SU-DHL-6 (cell line): ENCODE data around the gene PDGFB.

Experiments
- H2AFZ ChIP-seq: fragments of 200-600 bp; sonication (generic); 2 replicates; pipeline ENCODE4 v1.6.1; 2014; ENCODE audit warnings: low read depth, mild to moderate bottlenecking, moderate library complexity, mixed read lengths, antibody characterized with exemption, low read length; ENCODE audit not compliant: severe bottlenecking
- H3F3A ChIP-seq: fragments of 200-600 bp; shearing (Covaris generic); 2 replicates; pipeline ENCODE4 v1.6.0; 2016; ENCODE audit warnings: antibody characterized with exemption, mild to moderate bottlenecking; ENCODE audit not compliant: insufficient read depth
- H3K27ac ChIP-seq: fragments of 200-600 bp; sonication (generic); 2 replicates; pipeline ENCODE4 v1.5.1; 2016; ENCODE audit warnings: low read depth, mild to moderate bottlenecking, low read length, moderate library complexity, mixed read lengths
- H3K27me3 ChIP-seq: fragments of 200-600 bp; sonication (generic), shearing (Covaris generic); 2 replicates; pipeline ENCODE4 v1.6.0; 2014; ENCODE audit warnings: mild to moderate bottlenecking, low read length
- H3K36me3 ChIP-seq: fragments of 200-600 bp; sonication (generic); 2 replicates; pipeline ENCODE4 v1.6.1; 2014; ENCODE audit warnings: mild to moderate bottlenecking, low read length, mixed read lengths
- H3K4me2 ChIP-seq: fragments of 300-600, 200-600 bp; shearing (Covaris generic), sonication (generic); 2 replicates; pipeline ENCODE4 v1.6.0; 2014; ENCODE audit warnings: low read length, low read depth, mild to moderate bottlenecking; ENCODE audit not compliant: poor library complexity, severe bottlenecking
- H3K4me3 ChIP-seq: fragments of 200-600 bp; sonication (generic); 2 replicates; pipeline ENCODE4 v1.5.1; 2014; ENCODE audit warnings: antibody characterized with exemption, low read length, mild to moderate bottlenecking, mixed read lengths; ENCODE audit not compliant: insufficient read depth, poor library complexity, severe bottlenecking
- H3K79me2 ChIP-seq: fragments of 200-600 bp; sonication (generic); 2 replicates; pipeline ENCODE4 v1.6.1; 2014; ENCODE audit warnings: mild to moderate bottlenecking, low read length, moderate library complexity; ENCODE audit not compliant: insufficient read depth
- H3K9ac ChIP-seq: fragments of 200-600 bp; sonication (generic); 2 replicates; pipeline ENCODE4 v1.7.0; 2014; ENCODE audit warnings: mild to moderate bottlenecking, low read length
- H3K9me2 ChIP-seq: fragments of 200-600 bp; sonication (generic); replicated peaks from 2 replicates; pipeline ENCODE4 v1.6.1; 2014; ENCODE audit warnings: low read length; ENCODE audit not compliant: insufficient read depth
- H3K9me3 ChIP-seq: fragments of 200-600 bp; sonication (generic); 2 replicates; pipeline ENCODE4 v1.6.1; 2014; ENCODE audit warnings: low read length, mixed read lengths; ENCODE audit not compliant: insufficient read depth
- H4K20me1 ChIP-seq: fragments of 200-600 bp; sonication (generic); 2 replicates; pipeline ENCODE4 v1.6.1; 2014; ENCODE audit warnings: low read depth, mild to moderate bottlenecking, antibody characterized with exemption, low read length, moderate library complexity, mixed read lengths
- EZH2phosphoT487 ChIP-seq: fragments of 200-600 bp; sonication (generic), shearing (Covaris generic); conservative IDR thresholded peaks from 2 replicates; pipeline ENCODE4 v1.6.1; 2018; ENCODE audit warnings: mild to moderate bottlenecking, antibody characterized with exemption, low read length, moderate library complexity, mixed read lengths
- TF ChIP-seq, protein P1 (sequence below): fragments of 200-600 bp; sonication (generic); IDR thresholded peaks from one replicate; pipeline ENCODE4 v1.5.1; 2017; ENCODE audit warnings: antibody characterized with exemption, mild to moderate bottlenecking, low read length, moderate library complexity; ENCODE audit not compliant: insufficient read depth, poor library complexity, severe bottlenecking

The PDGFB gene

GRCh38 chr22:39206491-39206890 lies 38.3 kb downstream of the PDGFB start:
- Histone ChIP-seq H3K27me3 (no peaks in the 10 kb centered on the region), H3K4me3 (no peak overlapping the region), H3K9me3 (no peaks in the 10 kb centered on the region), H3K79me2 (no peaks in the 10 kb centered on the region), H3K4me2 (no peak overlapping the region), H3K27ac (no peak overlapping the region), H3K9me2 (no peaks in the 10 kb centered on the region), H3K36me3 (no peaks in the 10 kb centered on the region), H4K20me1 (no peaks in the 10 kb centered on the region), H2AFZ (no peak overlapping the region), H3K9ac (no peak overlapping the region), H3F3A (no peaks in the 10 kb centered on the region)
- TF ChIP-seq EZH2phosphoT487, result no peak
- TF ChIP-seq, protein P1, sequence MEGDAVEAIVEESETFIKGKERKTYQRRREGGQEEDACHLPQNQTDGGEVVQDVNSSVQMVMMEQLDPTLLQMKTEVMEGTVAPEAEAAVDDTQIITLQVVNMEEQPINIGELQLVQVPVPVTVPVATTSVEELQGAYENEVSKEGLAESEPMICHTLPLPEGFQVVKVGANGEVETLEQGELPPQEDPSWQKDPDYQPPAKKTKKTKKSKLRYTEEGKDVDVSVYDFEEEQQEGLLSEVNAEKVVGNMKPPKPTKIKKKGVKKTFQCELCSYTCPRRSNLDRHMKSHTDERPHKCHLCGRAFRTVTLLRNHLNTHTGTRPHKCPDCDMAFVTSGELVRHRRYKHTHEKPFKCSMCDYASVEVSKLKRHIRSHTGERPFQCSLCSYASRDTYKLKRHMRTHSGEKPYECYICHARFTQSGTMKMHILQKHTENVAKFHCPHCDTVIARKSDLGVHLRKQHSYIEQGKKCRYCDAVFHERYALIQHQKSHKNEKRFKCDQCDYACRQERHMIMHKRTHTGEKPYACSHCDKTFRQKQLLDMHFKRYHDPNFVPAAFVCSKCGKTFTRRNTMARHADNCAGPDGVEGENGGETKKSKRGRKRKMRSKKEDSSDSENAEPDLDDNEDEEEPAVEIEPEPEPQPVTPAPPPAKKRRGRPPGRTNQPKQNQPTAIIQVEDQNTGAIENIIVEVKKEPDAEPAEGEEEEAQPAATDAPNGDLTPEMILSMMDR, result no peak

DNA sequence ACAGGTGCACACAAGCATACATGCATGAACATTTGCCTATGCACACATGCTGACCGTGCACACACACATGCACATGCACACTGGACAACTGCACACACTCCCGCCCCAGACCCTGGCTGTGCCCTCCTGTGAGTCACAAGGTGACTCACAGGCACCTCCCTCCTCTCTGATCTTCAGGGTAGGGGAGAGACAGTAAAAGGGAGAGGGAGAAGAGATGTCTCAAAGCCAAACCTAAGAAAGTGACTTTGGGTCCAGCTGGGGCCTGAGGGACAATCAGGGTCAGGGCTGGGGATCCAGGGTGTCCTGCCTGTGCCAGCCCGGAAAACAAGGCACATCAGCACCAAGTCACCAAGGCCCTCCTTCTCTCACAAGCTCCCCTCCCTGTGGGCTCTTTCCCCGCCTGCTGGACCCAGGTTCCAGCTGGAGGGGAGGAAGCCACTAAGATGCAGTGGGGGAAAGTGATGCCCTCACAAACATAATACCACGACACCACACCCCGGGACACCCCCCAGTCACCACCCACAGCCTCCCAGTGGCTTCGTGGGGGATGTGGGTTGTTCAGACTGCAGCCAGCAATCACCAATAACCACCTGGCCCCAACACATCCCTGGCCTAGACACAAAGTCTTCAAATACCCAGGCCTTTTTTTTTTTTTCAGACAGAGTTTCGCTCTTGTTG lies 39.3 kb downstream of the PDGFB start:
- no peaks in the 10 kb centered on the region for H3K9me2 ChIP-seq
- TF ChIP-seq EZH2phosphoT487, result no peak
- TF ChIP-seq, protein P1, result no peak
- no peak overlapping the region for H3K9ac ChIP-seq
- no peaks in the 10 kb centered on the region for H4K20me1 ChIP-seq
- H2AFZ ChIP-seq, result no peak overlapping the region
- no peaks in the 10 kb centered on the region for H3F3A ChIP-seq
- H3K4me3 ChIP-seq, result no peak overlapping the region
- no peak overlapping the region for H3K27ac ChIP-seq
- H3K9me3 ChIP-seq, result no peaks in the 10 kb centered on the region
- H3K27me3 ChIP-seq, result no peaks in the 10 kb centered on the region
- H3K79me2 ChIP-seq, result no peaks in the 10 kb centered on the region
- H3K36me3 ChIP-seq, result no peaks in the 10 kb centered on the region
- H3K4me2 ChIP-seq, result no peak overlapping the region

GRCh38 chr22:39204216-39204615 lies 40.6 kb downstream of the PDGFB start:
- Histone ChIP-seq H3F3A (no peaks in the 10 kb centered on the region), H3K9me2 (no peaks in the 10 kb centered on the region), H3K27me3 (no peaks in the 10 kb centered on the region), H3K79me2 (no peaks in the 10 kb centered on the region), H3K27ac (no peak overlapping the region), H2AFZ (no peak overlapping the region), H3K36me3 (no peaks in the 10 kb centered on the region), H3K9ac (no peak overlapping the region), H3K9me3 (no peaks in the 10 kb centered on the region), H3K4me3 (no peak overlapping the region), H4K20me1 (no peaks in the 10 kb centered on the region), H3K4me2 (no peak overlapping the region)
- no peak for TF ChIP-seq EZH2phosphoT487
- TF ChIP-seq, protein P1, result no peak
